ENCODE data around the gene SEMA4G.

The SEMA4G gene

DNA sequence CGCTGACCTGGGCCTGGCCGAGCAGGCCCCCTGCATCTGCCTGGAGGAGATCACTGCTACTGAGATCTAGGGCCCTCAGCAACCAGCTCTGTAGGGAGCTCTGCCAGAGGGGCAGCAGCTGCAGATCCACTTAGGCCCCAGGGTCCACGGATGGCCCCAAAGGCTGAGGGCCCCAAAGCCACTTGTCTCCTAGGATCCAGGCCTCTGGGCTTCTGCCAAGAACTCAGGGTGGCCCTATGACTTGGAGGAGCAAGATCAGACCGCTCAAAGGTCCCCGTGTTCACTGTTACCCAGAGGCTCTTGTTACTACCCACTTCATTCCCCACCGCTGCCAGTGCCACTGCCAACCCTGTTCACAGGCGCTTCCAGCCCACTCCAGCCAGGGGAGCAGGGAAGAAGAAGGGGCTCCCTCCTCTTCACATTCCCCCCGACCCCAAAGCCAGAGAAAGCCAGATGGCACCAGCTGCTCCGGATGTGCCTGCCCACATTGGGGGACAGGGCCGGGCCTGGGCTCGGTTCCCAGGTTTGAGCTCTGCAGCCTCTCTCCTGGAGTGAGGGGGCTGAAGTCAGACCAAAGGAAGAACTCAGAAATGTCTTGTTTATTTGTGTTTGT is 37.9 kb downstream of the SEMA4G start:
- TF ChIP-seq, protein P1, sequence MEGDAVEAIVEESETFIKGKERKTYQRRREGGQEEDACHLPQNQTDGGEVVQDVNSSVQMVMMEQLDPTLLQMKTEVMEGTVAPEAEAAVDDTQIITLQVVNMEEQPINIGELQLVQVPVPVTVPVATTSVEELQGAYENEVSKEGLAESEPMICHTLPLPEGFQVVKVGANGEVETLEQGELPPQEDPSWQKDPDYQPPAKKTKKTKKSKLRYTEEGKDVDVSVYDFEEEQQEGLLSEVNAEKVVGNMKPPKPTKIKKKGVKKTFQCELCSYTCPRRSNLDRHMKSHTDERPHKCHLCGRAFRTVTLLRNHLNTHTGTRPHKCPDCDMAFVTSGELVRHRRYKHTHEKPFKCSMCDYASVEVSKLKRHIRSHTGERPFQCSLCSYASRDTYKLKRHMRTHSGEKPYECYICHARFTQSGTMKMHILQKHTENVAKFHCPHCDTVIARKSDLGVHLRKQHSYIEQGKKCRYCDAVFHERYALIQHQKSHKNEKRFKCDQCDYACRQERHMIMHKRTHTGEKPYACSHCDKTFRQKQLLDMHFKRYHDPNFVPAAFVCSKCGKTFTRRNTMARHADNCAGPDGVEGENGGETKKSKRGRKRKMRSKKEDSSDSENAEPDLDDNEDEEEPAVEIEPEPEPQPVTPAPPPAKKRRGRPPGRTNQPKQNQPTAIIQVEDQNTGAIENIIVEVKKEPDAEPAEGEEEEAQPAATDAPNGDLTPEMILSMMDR (IDR thresholded peaks at IDR 0.05; ENCODE audit: borderline replicate concordance, insufficient read depth, low read depth, low read length), result no peak
- H3K4me3 ChIP-seq (ENCODE audit: low read depth, low read length), result no peak overlapping the region

DNA sequence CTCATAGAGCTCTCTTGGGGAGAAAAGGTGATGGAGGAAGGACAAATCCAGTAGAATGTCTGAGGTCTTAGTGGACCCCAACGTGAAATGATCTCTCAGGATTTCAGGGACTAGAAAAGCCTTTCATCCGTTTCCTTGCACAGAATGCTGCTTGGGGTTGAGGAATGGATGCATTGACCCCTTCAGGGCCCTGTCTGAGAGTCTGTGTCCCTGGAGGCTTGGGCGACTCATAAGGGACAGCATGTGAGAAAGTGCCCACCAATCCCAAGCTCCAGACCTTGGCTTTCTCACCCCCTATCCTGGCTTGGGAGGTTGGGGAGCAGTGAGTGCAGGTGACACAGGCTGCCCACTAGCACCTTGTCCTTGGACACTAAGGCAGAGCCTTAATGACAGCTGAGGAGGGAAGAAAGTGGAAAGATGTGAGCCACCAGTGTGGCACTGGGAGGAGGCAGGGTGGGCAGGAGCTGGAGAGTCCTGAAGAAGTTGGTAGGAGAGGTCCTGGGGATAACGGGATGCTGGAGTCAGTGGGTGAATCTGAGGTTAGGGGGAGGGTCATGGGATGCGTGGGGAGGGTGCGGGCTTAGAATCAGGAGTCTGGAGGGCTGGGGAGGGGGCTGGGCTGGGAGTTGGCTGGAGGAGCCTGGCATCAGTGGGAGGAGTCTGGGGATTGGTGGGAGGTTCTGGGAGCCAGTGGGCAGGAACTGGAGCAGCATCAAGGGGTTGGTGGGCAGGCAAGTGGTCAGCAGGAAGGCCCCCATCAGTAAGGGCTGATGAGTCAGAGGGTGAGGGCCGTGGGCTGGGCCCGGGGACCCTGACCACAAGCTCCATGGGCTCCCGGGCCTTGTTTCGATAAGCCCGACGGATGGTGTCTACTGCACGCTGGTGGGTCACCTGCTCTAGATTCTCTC is 38.9 kb downstream of the SEMA4G start:
- H3K4me3 ChIP-seq (ENCODE audit: low read depth, low read length), result no peak overlapping the region
- TF ChIP-seq, protein P1 (IDR thresholded peaks at IDR 0.05; ENCODE audit: borderline replicate concordance, insufficient read depth, low read depth, low read length), result no peak

DNA sequence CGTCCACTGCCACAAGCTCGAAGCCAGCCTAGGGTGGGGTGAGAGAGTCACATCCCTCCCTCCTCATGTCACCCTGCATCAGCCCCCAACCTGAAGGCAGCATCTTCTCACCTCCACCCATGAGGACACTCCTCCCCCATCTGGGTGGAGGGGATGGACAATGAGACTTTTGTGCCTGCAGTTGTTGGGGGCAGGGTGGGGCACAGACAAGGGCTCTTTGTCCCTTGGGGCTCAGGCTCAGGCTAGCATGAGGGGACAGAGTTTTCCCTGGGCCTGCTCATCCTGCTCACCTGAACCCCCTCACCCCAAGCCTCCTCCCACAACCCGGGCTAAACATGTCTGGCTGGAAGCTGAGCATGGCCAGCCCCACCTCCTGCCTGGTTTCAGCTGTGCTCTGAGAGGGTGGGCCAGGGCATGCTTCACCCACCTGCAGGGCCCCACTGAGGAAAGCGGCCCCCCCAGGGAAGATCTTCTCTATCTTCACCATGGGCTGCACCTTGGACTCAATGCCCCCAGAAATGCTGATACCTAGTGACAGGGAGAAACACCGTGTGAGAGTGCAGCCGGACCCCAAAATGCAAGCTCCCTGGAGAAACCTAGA is 39.6 kb downstream of the SEMA4G start:
- TF ChIP-seq, protein P1 (IDR thresholded peaks at IDR 0.05; ENCODE audit: borderline replicate concordance, insufficient read depth, low read depth, low read length), result no peak
- no peak overlapping the region for H3K4me3 ChIP-seq (ENCODE audit: low read depth, low read length)

DNA sequence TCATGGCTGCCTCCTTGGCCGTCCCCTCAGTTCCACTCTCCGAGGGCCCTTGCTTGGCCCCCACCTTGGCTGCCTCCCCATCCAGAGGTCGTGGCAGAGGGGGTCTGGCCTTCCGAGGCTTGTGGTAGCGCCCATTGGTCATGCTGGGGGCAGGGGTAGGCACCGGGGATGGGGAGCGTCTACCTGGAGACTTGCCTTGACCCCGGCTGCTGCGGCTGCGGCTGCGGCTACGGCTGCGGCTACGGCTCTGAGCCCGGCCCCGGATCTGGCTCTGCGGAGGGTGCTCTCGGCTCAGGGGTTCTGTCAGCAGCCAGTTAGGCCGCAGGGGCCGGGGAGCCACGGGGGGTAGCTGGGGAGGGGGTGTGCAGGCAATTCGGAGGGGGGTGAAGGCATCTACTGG is 41.0 kb downstream of the SEMA4G start:
- no peak overlapping the region for H3K4me3 ChIP-seq (ENCODE audit: low read depth, low read length)
- TF ChIP-seq, protein P1 (IDR thresholded peaks at IDR 0.05; ENCODE audit: borderline replicate concordance, insufficient read depth, low read depth, low read length), result no peak

DNA sequence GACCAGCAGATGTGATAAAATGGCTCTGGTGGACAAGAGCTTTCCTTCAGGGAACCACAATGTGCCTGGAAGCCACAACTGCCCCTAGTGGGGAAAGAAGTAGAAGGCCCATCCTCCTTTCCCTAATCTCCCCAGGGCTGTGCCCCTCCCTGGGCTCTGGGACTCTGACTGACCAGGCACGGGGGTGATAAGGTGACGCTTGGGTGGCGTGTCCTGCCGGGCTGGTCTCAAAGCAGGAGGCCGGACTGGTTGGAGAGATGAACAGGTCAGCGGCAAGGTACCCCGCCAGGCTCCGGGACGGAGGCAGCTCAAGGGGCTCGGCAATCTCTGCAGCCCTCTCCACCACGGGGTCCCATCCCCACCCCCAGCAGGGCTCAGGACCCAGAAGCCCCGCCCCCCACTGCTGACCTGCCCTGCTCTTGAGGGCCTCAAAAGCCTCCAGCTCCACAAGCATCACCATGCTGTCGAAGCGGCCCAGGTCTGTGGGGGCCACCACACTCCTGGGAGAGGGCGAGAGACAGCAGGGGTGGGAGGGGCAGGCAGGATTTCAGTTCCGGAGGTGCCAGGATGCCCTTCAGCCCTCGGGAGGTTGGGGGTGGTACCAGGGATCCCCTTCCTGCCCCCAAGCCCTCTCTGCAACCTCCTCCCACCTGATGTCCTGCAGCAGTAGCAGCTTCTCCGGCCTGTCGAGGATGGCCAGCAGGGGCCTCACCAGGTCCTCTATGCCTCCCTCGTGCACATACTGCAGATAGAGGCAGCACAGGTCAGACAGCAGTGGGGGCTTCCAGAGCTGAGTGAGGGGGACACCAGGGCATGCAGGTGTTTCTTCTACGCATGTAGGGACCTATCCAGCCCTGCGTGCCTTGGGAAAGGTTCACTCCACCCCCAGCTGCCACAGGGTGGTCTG is 42.5 kb downstream of the SEMA4G start:
- no peak overlapping the region for H3K4me3 ChIP-seq (ENCODE audit: low read depth, low read length)
- TF ChIP-seq, protein P1 (IDR thresholded peaks at IDR 0.05; ENCODE audit: borderline replicate concordance, insufficient read depth, low read depth, low read length), result peak; percentile 4; the same call in 1 of the 2 replicates

DNA sequence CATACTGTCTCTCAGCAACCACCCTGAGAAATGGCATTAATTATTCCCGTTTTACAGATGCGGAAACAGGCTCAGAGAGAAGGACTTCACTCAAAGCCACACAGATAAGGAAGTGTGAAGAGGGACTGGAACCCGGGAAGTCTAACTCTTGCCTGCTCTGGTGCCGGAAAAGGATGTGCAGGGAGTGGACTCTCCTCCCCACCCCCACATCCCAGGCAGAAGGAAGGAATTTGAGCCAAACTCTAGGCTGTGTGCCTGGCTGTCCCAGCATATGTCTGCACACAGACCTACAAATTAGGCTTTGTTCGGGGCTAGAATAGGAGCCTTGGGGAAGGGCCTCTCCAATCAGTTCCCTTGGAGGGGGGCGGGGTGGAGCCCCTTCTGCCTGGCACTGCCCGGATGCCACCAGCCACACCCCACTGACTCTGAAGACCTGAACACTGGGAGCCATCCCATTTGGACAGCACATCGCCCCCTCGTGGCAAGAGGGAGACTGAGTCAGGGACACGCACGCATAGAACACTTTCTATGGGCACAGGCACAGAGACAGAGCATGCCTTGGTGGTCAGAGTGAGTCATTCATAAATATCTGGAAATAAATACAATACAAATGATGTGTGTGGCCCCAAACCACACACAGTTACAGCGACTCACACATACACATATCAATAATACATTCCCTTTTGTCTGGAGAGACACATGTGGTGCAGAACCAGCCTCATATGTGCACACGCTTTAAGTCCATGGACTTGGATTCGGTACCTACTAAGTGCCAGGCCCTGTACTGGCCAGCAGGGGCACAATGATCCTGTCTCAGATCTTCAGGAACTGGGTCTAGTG is 43.4 kb downstream of the SEMA4G start:
- TF ChIP-seq, protein P1 (IDR thresholded peaks at IDR 0.05; ENCODE audit: borderline replicate concordance, insufficient read depth, low read depth, low read length), result peak; percentile 76
- no peak overlapping the region for H3K4me3 ChIP-seq (ENCODE audit: low read depth, low read length)
